OCI-LY1 (cell line): ENCODE measurements around the gene RNU6-7.

ENCODE experiments used
- H2AFZ ChIP-seq: fragments of 200-600 bp; sonication (generic), shearing (Covaris generic); 2 replicates; pipeline ENCODE4 v1.6.0; 2014; ENCODE audit warnings: antibody characterized with exemption, mild to moderate bottlenecking, low read length
- H3F3A ChIP-seq: fragments of 200-600 bp; sonication (generic), shearing (Covaris generic); 2 replicates; pipeline ENCODE4 v1.6.0; 2014; ENCODE audit warnings: mild to moderate bottlenecking, antibody characterized with exemption, low read length, moderate library complexity; ENCODE audit not compliant: insufficient read depth
- H3K27ac ChIP-seq: fragments of 200-600 bp; sonication (generic); 2 replicates; pipeline ENCODE4 v1.5.1; 2014; ENCODE audit warnings: low read length, mixed run types, mild to moderate bottlenecking, low read depth; ENCODE audit not compliant: poor library complexity, severe bottlenecking
- H3K27me3 ChIP-seq: fragments of 200-600 bp; sonication (generic); 2 replicates; pipeline ENCODE4 v1.6.0; 2014; ENCODE audit warnings: antibody characterized with exemption, mild to moderate bottlenecking, low read length, moderate library complexity; ENCODE audit not compliant: insufficient read depth
- H3K36me3 ChIP-seq: fragments of 200-600 bp; sonication (generic); 2 replicates; pipeline ENCODE4 v1.6.1; 2014; ENCODE audit warnings: mild to moderate bottlenecking, antibody characterized with exemption, low read length, moderate library complexity, mixed read lengths; ENCODE audit not compliant: insufficient read depth
- H3K4me1 ChIP-seq: fragments of 200-600 bp; sonication (generic); 2 replicates; pipeline ENCODE4 v1.5.1; 2014; ENCODE audit warnings: mild to moderate bottlenecking, low read length, moderate library complexity; ENCODE audit not compliant: insufficient read depth, severe bottlenecking
- H3K4me2 ChIP-seq: fragments of 200-600 bp; sonication (generic), shearing (Covaris generic); 2 replicates; pipeline ENCODE4 v1.6.1; 2014; ENCODE audit warnings: low read length
- H3K4me3 ChIP-seq: fragments of 200-600 bp; sonication (generic); 2 replicates; pipeline ENCODE4 v1.5.1; 2014; ENCODE audit warnings: low read length, low read depth, mild to moderate bottlenecking, mixed read lengths; ENCODE audit not compliant: poor library complexity, severe bottlenecking
- H3K79me2 ChIP-seq: fragments of 200-600 bp; shearing (Covaris generic); 2 replicates; pipeline ENCODE4 v1.6.1; 2016; ENCODE audit warnings: mixed run types, low read length, mixed read lengths; ENCODE audit not compliant: insufficient read depth
- H3K9ac ChIP-seq: fragments of 200-600 bp; sonication (generic), shearing (Covaris generic); 2 replicates; pipeline ENCODE4 v1.6.1; 2014; ENCODE audit warnings: mild to moderate bottlenecking, low read length, mixed read lengths
- H3K9me2 ChIP-seq: fragments of 200-600 bp; sonication (generic), shearing (Covaris generic); 2 replicates; pipeline ENCODE4 v1.6.1; 2014; ENCODE audit warnings: low read depth, mild to moderate bottlenecking, low read length, mixed read lengths
- H3K9me3 ChIP-seq: fragments of 200-600 bp; shearing (Covaris generic); 2 replicates; pipeline ENCODE4 v1.6.1; 2014; ENCODE audit warnings: low read length, mixed read lengths
- H4K20me1 ChIP-seq: fragments of 200-600 bp; sonication (generic), shearing (Covaris generic); 2 replicates; pipeline ENCODE4 v1.6.0; 2016; ENCODE audit warnings: mild to moderate bottlenecking, low read length; ENCODE audit not compliant: insufficient read depth
- CTCF ChIP-seq: fragments of 200-600 bp; sonication (generic), shearing (Covaris generic); IDR thresholded peaks from 2 replicates; pipeline ENCODE4 v1.5.1; 2017; ENCODE audit warnings: mild to moderate bottlenecking, antibody characterized with exemption, low read length, moderate library complexity, mixed read lengths
- EZH2 ChIP-seq: fragments of 200-600 bp; sonication (generic), shearing (Covaris generic); IDR thresholded peaks from 2 replicates; pipeline ENCODE4 v1.8.0; 2017; ENCODE audit warnings: borderline replicate concordance, mixed run types, mild to moderate bottlenecking, antibody characterized with exemption, low read length, moderate library complexity, mixed read lengths

The RNU6-7 gene

DNA sequence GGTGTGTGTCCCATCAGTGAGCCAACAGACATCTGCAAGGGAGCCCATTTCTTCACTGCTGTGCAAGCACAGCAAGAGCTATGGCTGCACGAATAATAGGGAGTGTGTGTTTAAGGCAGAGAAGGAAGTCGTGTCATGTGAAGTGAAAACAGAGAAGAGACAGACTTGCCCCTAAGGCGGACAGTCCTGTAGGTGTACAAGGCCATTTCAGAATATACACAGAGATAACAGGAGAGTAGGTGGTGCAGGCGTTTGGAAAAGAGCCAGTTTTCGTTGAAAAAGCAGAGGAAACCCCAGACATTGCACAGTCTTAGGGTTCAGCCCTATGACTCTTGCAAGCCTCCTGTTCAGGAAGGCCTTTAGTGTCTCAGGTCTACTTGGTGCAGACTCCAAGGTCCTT, 47.5 kb downstream of the RNU6-7 start:
- no peaks in the 10 kb centered on the region for H3K9me2 ChIP-seq
- H3K9ac ChIP-seq = no peak overlapping the region
- no peaks in the 10 kb centered on the region for H4K20me1 ChIP-seq
- no peak overlapping the region for H3K27ac ChIP-seq
- no peak overlapping the region for H3K4me3 ChIP-seq
- H3F3A ChIP-seq = no peaks in the 10 kb centered on the region
- TF ChIP-seq CTCF = no peak
- no peak for TF ChIP-seq EZH2
- no peak overlapping the region for H2AFZ ChIP-seq
- H3K4me2 ChIP-seq = no peak overlapping the region
- H3K4me1 ChIP-seq = no peaks in the 10 kb centered on the region
- no peaks in the 10 kb centered on the region for H3K79me2 ChIP-seq
- H3K9me3 ChIP-seq = no peaks in the 10 kb centered on the region
- H3K36me3 ChIP-seq = no peaks in the 10 kb centered on the region
- H3K27me3 ChIP-seq = no peaks in the 10 kb centered on the region; the same call in 1 of the 2 replicates

DNA sequence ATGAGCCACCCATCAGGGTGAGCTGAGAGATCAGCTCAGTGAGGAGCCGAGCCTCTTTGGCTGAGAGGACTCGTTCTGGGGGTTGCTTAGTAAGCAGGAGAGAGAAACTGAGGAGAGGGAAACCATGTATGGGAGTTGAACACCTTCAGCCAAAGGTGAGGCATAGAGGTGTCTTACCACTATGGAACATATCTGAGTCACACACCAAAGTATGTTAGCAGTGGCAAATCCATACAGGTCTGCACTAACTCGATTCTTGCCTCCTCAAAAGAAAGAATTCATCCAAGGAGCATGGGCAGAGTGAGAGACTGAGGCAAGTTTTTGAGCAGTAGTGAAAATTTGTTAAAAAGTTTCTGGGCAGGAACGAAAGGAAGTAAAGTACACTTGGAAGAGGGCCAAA, 47.9 kb downstream of the RNU6-7 start:
- Histone ChIP-seq H3K27ac (no peak overlapping the region), H3K4me1 (no peaks in the 10 kb centered on the region), H3K4me2 (no peak overlapping the region), H3K36me3 (no peaks in the 10 kb centered on the region), H3K9ac (no peak overlapping the region), H3K4me3 (no peak overlapping the region), H3F3A (no peaks in the 10 kb centered on the region), H3K9me2 (no peaks in the 10 kb centered on the region), H3K79me2 (no peaks in the 10 kb centered on the region), H3K9me3 (no peaks in the 10 kb centered on the region), H4K20me1 (no peaks in the 10 kb centered on the region), H2AFZ (no peak overlapping the region), H3K27me3 (no peaks in the 10 kb centered on the region; the same call in 1 of the 2 replicates)
- TF ChIP-seq CTCF = no peak
- no peak for TF ChIP-seq EZH2

- H3K27ac ChIP-seq = no peak overlapping the region
- H2AFZ ChIP-seq = no peak overlapping the region
These were observed 48.8 kb downstream of the RNU6-7 start for GRCh38 chr14:32250681-32251080.

More at GRCh38 chr14:32250681-32251080, 48.8 kb downstream of the RNU6-7 start:
- Histone ChIP-seq H4K20me1 (no peaks in the 10 kb centered on the region), H3K4me1 (no peaks in the 10 kb centered on the region), H3K9me2 (no peaks in the 10 kb centered on the region), H3K9ac (no peak overlapping the region), H3K4me2 (no peak overlapping the region), H3K36me3 (no peaks in the 10 kb centered on the region), H3K79me2 (no peaks in the 10 kb centered on the region), H3K9me3 (no peaks in the 10 kb centered on the region), H3K4me3 (no peak overlapping the region), H3F3A (no peaks in the 10 kb centered on the region), H3K27me3 (no peaks in the 10 kb centered on the region; the same call in 1 of the 2 replicates)
- TF ChIP-seq EZH2 (no peak), CTCF (no peak)
